HepG2 (cell line): ENCODE results near the gene ECSCR. TPM values are rescaled to one million over a fixed set of nuclear protein-coding genes. Genes with fewer than 3 reads are reported as not detected.

Source experiments
- ATAC-seq: fragments of 200-7000 bp; cut with Tn5 transposase; 3 replicates; pipeline ENCODE4 v1.9.1; 2020; ENCODE audit warnings: mild to moderate bottlenecking, moderate library complexity
- BruUV-seq: library from RNA; stranded (reverse); fragments of 400-500 nt; replicated peaks from 2 replicates; lab custom pipeline; 2021; lab: Mats Ljungman, UMichigan
- CTCF ChIA-PET: fragments of 300-600 bp; formaldehyde crosslinking; extraction: SDS; loops from one replicate; lab custom pipeline; 2021; ENCODE audit warnings: low total read pairs, inconsistent platforms, low intra/inter-chr PET ratio; lab: Yijun Ruan, JAX
- POLR2A ChIA-PET: fragments of 350-600 bp; sonication (Branson Sonifier 250); formaldehyde crosslinking; loops from one replicate; lab custom pipeline; 2020; ENCODE audit warnings: antibody characterized with exemption, inconsistent platforms; lab: Yijun Ruan, JAX
- DNase-seq: peaks from one replicate; pipeline ENCODE4 v3.0.0-alpha.2; 2015; ENCODE audit warnings: low spot score
- FAIRE-seq: peaks from 3 replicates; lab custom pipeline; 2011; peaks lifted over from hg19 to GRCh38; lab: Jason Lieb, UNC
- H2AFZ ChIP-seq: one replicate; pipeline ENCODE4 v1.6.1; 2011; ENCODE audit warnings: low read length, inconsistent platforms
- H3K27ac ChIP-seq: fragments of 300-600 bp; 3 replicates; pipeline ENCODE4 v1.8.0; 2011; ENCODE audit warnings: mixed run types, mild to moderate bottlenecking, mixed read lengths, low read length, inconsistent platforms; ENCODE audit not compliant: insufficient read depth; ENCODE audit errors: extremely low read length
- H3K27me3 ChIP-seq, 2 experiments: fragments of 200-600 bp in 1 of 2; 2 replicates in 1 of 2; 3 replicates in 1 of 2; pipeline versions ENCODE4 v1.6.0 to v1.8.0; 2011; ENCODE audit warnings: low read length in 2 of 2, mild to moderate bottlenecking in 2 of 2, moderate library complexity in 2 of 2, inconsistent platforms in 1 of 2; ENCODE audit not compliant: insufficient read depth in 2 of 2, control insufficient read depth in 1 of 2
- H3K36me3 ChIP-seq, 2 experiments: fragments of 200-600 bp in 1 of 2; replicated peaks in 1 of 2; 2 replicates in 1 of 2; 3 replicates in 1 of 2; pipeline versions ENCODE4 v1.5.1 to v1.8.0; 2011; ENCODE audit warnings: low read length in 2 of 2, inconsistent platforms in 1 of 2; ENCODE audit not compliant: insufficient read depth in 2 of 2, control insufficient read depth in 1 of 2
- H3K4me1 ChIP-seq: 2 replicates; pipeline ENCODE4 v1.5.1; 2012; ENCODE audit warnings: low read length, inconsistent platforms; ENCODE audit not compliant: insufficient read depth
- H3K4me2 ChIP-seq: 2 replicates; pipeline ENCODE4 v1.6.0; 2011; ENCODE audit warnings: low read depth, low read length, inconsistent platforms
- H3K4me3 ChIP-seq, 3 experiments: fragments of 200-600 bp in 1 of 3; sonication (generic), shearing (Covaris generic) in 1 of 3; replicated peaks in 1 of 3; 2 replicates each; pipeline ENCODE4 v1.5.1; 2011 to 2016; ENCODE audit warnings: low read length in 3 of 3, inconsistent platforms in 2 of 3, low read depth in 2 of 3, mild to moderate bottlenecking in 2 of 3, control low read depth in 1 of 3, mixed read lengths in 1 of 3; ENCODE audit not compliant: insufficient read depth in 1 of 3
- H3K79me2 ChIP-seq: one replicate; pipeline ENCODE4 v1.6.1; 2011; ENCODE audit warnings: low read length, inconsistent platforms; ENCODE audit not compliant: insufficient read depth
- H3K9ac ChIP-seq: 2 replicates; pipeline ENCODE4 v1.6.0; 2011; ENCODE audit warnings: mild to moderate bottlenecking, low read depth, low read length, inconsistent platforms; ENCODE audit not compliant: insufficient read depth
- H3K9me3 ChIP-seq: 2 replicates; pipeline ENCODE4 v1.5.1; 2012; ENCODE audit warnings: mild to moderate bottlenecking, low read length
- H4K20me1 ChIP-seq: 2 replicates; pipeline ENCODE4 v1.6.0; 2011; ENCODE audit warnings: inconsistent platforms, mild to moderate bottlenecking, low read length, moderate library complexity; ENCODE audit not compliant: insufficient read depth
- GABPA ChIP-seq, 2 experiments: IDR thresholded peaks; 2 replicates each; pipeline ENCODE4 v1.6.1; 2011 to 2016; ENCODE audit warnings: low read depth in 2 of 2, low read length in 1 of 2, missing biosample characterization in 1 of 2, missing genetic modification characterization in 1 of 2
- HNRNPUL1 ChIP-seq: fragments of 200-400 bp; formaldehyde crosslinking; IDR thresholded peaks from 2 replicates; pipeline ENCODE4 v1.6.1; 2017; ENCODE audit warnings: low read depth, mild to moderate bottlenecking, low read length, moderate library complexity
- IRX3 ChIP-seq: sonication (generic); formaldehyde crosslinking; IDR thresholded peaks from 2 replicates; pipeline ENCODE4 v1.8.1; 2023; ENCODE audit warnings: mild to moderate bottlenecking, low read depth, missing genetic modification reagents, borderline replicate concordance
- NPAS2 ChIP-seq: sonication (generic); formaldehyde crosslinking; IDR thresholded peaks from 2 replicates; pipeline ENCODE4 v1.8.0; 2022; ENCODE audit warnings: mild to moderate bottlenecking, missing genetic modification reagents, borderline replicate concordance
- PHB2 ChIP-seq: fragments of 450-650 bp; IDR thresholded peaks from 2 replicates; pipeline ENCODE4 v1.6.1; 2018; ENCODE audit not compliant: partially characterized antibody
- SOX5 ChIP-seq: IDR thresholded peaks from 2 replicates; pipeline ENCODE4 v1.6.1; 2016; ENCODE audit warnings: borderline replicate concordance
- TGIF2 ChIP-seq: IDR thresholded peaks from 2 replicates; pipeline ENCODE4 v1.6.1; 2016; ENCODE audit warnings: control low read depth, missing compliant biosample characterization
- THAP11 ChIP-seq: IDR thresholded peaks from 2 replicates; pipeline ENCODE4 v1.6.1; 2016; ENCODE audit warnings: missing biosample characterization, missing genetic modification reagents
- ZNF20 ChIP-seq: sonication (generic); formaldehyde crosslinking; IDR thresholded peaks from 2 replicates; pipeline ENCODE4 v1.4.0; 2020; ENCODE audit warnings: mild to moderate bottlenecking, moderate library complexity, missing genetic modification reagents
- ZNF251 ChIP-seq: sonication (generic); formaldehyde crosslinking; IDR thresholded peaks from 2 replicates; pipeline ENCODE4 v1.9.0; 2021; ENCODE audit warnings: mild to moderate bottlenecking, missing genetic modification reagents
- ZNF33A ChIP-seq: sonication (generic); formaldehyde crosslinking; IDR thresholded peaks from 2 replicates; pipeline ENCODE4 v1.5.1; 2020; ENCODE audit warnings: missing genetic modification reagents, mild to moderate bottlenecking, moderate library complexity, borderline replicate concordance
- ZNF577 ChIP-seq: sonication (generic); formaldehyde crosslinking; IDR thresholded peaks from 2 replicates; pipeline ENCODE4 v1.4.0; 2020; ENCODE audit warnings: mild to moderate bottlenecking, low read depth, missing genetic modification reagents, borderline replicate concordance
- WGBS: methylation state at CpG from one replicate; pipeline ENCODE4 v1.1.6; 2017; ENCODE audit warnings: low lambda C conversion rate; 5-methylcytosine and 5-hydroxymethylcytosine counted together
- in situ Hi-C: cut with HindIII; loops from 2 replicates; pipeline ENCODE4 v1.10.0; 2017; ENCODE audit warnings: low pct_unique_long_range_greater_than_20kb; ENCODE audit not compliant: extremely low pct_ligation_motif_present
- intact Hi-C: fragments of 100-400 bp; cut with micrococcal nuclease; formaldehyde crosslinking; loops from one replicate; pipeline ENCODE4 v1.10.0; 2022; ENCODE audit not compliant: unreplicated experiment
- polyA plus RNA-seq, 8 experiments: library from polyadenylated mRNA; depleted of rRNA in 3 of 8; stranded (reverse) in 7 of 8; unstranded in 1 of 8; fragments of >200 nt; fragmentation: Illumina TruSeq in 4 of 8; extraction: Trizol in 4 of 8; gene quantifications; 2 replicates each; pipeline versions ENCODE4 v1.2.1 to v1.2.3, GENCODE V29; 2011 to 2016; ENCODE audit warnings: low read depth in 4 of 8, missing spikeins in 1 of 8, mixed read lengths in 1 of 8; ENCODE audit not compliant: insufficient read depth in 1 of 8
- total RNA-seq, 5 experiments: library from RNA; depleted of rRNA; stranded (reverse); fragments of >200 nt; fragmentation: Illumina TruSeq; extraction: Trizol; gene quantifications; 2 replicates each; pipeline ENCODE4 v1.2.3, GENCODE V29; 2016; ENCODE audit warnings: low read depth in 1 of 5
- TF ChIP-seq, protein P1 (sequence below): sonication (generic); formaldehyde crosslinking; IDR thresholded peaks from 2 replicates; pipeline ENCODE4 v1.4.0; 2020; ENCODE audit warnings: missing genetic modification reagents
- TF ChIP-seq, protein P2 (sequence below): sonication (generic); formaldehyde crosslinking; IDR thresholded peaks from 2 replicates; pipeline ENCODE4 v1.5.1; 2020; ENCODE audit warnings: missing genetic modification reagents, mild to moderate bottlenecking, borderline replicate concordance
- TF ChIP-seq, protein P3 (sequence below), 2 experiments: sonication (generic) in 1 of 2; formaldehyde crosslinking in 1 of 2; IDR thresholded peaks; 2 replicates each; pipeline versions ENCODE4 v1.6.1 to v1.9.0; 2014 to 2022; ENCODE audit warnings: antibody characterized with exemption in 1 of 2, borderline replicate concordance in 1 of 2, inconsistent platforms in 1 of 2, low read depth in 1 of 2, missing genetic modification reagents in 1 of 2

ECSCR gene
- total and polyA plus RNA-seq, 2 of the 13 experiments (the other 11 are each of a cell fraction or from before 2014, with no cell fraction given) = 0.18 TPM; not detected in 1

DNA sequence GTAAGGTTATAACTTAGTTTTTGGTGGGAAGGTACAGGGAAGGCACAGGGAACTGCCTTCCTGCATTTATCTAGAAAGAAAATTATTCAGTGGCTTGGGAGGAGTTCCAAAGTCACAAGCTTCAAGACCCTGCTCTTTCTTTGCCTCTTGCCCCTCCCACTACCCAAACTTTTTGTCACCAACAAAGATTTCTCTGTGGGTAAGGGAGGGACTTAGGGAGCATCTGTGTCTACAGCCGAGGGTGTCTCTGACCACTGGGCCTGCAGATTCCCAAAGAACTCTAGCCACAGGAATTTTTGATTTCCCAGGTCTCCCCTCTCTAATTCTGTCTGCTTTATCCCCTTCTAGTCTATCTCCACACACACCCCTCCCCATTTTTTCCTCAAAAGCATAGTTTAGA is 2.1 kb downstream of the ECSCR start:
- H2AFZ ChIP-seq = no peak overlapping the region
- H3K79me2 ChIP-seq = no peaks in the 10 kb centered on the region
- no TSS peak for BruUV-seq
- DNase-seq = no peak
- no peaks in the 10 kb centered on the region for H3K9me3 ChIP-seq
- no peak for FAIRE-seq
- intact Hi-C loops (no loop called here), in situ Hi-C loops (no loop called here)
- no peak overlapping the region for H3K27ac ChIP-seq
- TF ChIP-seq ZNF577 (CRISPR knock-in tag) = no peak
- TF ChIP-seq TGIF2 = no peak
- TF ChIP-seq HNRNPUL1 = no peak
- TF ChIP-seq IRX3 (CRISPR knock-in tag) = no peak
- no peak for TF ChIP-seq ZNF33A (CRISPR knock-in tag)
- no peak for TF ChIP-seq ZNF251 (CRISPR knock-in tag)
- TF ChIP-seq ZNF20 (CRISPR knock-in tag) = no peak
- no peak for TF ChIP-seq PHB2
- TF ChIP-seq, protein P1, sequence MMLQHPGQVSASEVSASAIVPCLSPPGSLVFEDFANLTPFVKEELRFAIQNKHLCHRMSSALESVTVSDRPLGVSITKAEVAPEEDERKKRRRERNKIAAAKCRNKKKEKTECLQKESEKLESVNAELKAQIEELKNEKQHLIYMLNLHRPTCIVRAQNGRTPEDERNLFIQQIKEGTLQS (CRISPR knock-in tag) = no peak
- no peak for TF ChIP-seq SOX5 (CRISPR knock-in tag)
- no peak for TF ChIP-seq GABPA (IDR thresholded peaks at IDR 0.05; ENCODE audit: low read depth, low read length)
- no peak for TF ChIP-seq GABPA (CRISPR knock-in tag; IDR thresholded peaks at IDR 0.05; ENCODE audit: low read depth)
- TF ChIP-seq, protein P2, sequence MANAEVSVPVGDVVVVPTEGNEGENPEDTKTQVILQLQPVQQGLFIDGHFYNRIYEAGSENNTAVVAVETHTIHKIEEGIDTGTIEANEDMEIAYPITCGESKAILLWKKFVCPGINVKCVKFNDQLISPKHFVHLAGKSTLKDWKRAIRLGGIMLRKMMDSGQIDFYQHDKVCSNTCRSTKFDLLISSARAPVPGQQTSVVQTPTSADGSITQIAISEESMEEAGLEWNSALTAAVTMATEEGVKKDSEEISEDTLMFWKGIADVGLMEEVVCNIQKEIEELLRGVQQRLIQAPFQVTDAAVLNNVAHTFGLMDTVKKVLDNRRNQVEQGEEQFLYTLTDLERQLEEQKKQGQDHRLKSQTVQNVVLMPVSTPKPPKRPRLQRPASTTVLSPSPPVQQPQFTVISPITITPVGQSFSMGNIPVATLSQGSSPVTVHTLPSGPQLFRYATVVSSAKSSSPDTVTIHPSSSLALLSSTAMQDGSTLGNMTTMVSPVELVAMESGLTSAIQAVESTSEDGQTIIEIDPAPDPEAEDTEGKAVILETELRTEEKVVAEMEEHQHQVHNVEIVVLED (CRISPR knock-in tag) = no peak
- no peak for TF ChIP-seq THAP11
- TF ChIP-seq, protein P3, sequence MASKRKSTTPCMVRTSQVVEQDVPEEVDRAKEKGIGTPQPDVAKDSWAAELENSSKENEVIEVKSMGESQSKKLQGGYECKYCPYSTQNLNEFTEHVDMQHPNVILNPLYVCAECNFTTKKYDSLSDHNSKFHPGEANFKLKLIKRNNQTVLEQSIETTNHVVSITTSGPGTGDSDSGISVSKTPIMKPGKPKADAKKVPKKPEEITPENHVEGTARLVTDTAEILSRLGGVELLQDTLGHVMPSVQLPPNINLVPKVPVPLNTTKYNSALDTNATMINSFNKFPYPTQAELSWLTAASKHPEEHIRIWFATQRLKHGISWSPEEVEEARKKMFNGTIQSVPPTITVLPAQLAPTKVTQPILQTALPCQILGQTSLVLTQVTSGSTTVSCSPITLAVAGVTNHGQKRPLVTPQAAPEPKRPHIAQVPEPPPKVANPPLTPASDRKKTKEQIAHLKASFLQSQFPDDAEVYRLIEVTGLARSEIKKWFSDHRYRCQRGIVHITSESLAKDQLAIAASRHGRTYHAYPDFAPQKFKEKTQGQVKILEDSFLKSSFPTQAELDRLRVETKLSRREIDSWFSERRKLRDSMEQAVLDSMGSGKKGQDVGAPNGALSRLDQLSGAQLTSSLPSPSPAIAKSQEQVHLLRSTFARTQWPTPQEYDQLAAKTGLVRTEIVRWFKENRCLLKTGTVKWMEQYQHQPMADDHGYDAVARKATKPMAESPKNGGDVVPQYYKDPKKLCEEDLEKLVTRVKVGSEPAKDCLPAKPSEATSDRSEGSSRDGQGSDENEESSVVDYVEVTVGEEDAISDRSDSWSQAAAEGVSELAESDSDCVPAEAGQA (IDR thresholded peaks at IDR 0.05; ENCODE audit: low read depth) = no peak
- TF ChIP-seq, protein P3 (CRISPR knock-in tag; IDR thresholded peaks at IDR 0.05; ENCODE audit: borderline replicate concordance) = no peak
- TF ChIP-seq NPAS2 (CRISPR knock-in tag) = no peak
- no peak overlapping the region for H3K4me3 ChIP-seq
- H3K9ac ChIP-seq = no peak overlapping the region
- ChIA-PET POLR2A (no interaction called here), CTCF (no interaction called here)
- no peaks in the 10 kb centered on the region for H4K20me1 ChIP-seq
- peaks cover 8 to 35% of the 10 kb centered on the region in 2 experiments for H3K27me3 ChIP-seq
- H3K4me1 ChIP-seq = peaks cover 41% of the 10 kb centered on the region
- no peak for ATAC-seq
- no peak overlapping the region for H3K4me2 ChIP-seq
- no peaks in the 10 kb centered on the region for H3K36me3 ChIP-seq
- 0% methylated on average over 1 of the region's 1 CpG for WGBS
